ES-I3 (cell line): ENCODE results near the gene CREB3.
A peak's percentile ranks its signal among the peaks of the same experiment; 100 is the strongest.

Source experiments
- H3K36me3 ChIP-seq: 2 replicates; pipeline ENCODE4 v1.6.1; 2013; ENCODE audit warnings: mild to moderate bottlenecking, low read length, control low read depth, moderate library complexity; ENCODE audit not compliant: insufficient read depth
- H3K4me1 ChIP-seq: 2 replicates; pipeline ENCODE4 v1.6.1; 2013; ENCODE audit warnings: mild to moderate bottlenecking, control low read depth, low read length; ENCODE audit not compliant: insufficient read depth
- H3K9ac ChIP-seq: 2 replicates; pipeline ENCODE4 v1.6.1; 2013; ENCODE audit warnings: low read depth, mild to moderate bottlenecking, low read length, moderate library complexity
- H3K9me3 ChIP-seq: 2 replicates; pipeline ENCODE4 v1.6.1; 2013; ENCODE audit warnings: mild to moderate bottlenecking, low read length, moderate library complexity; ENCODE audit not compliant: control insufficient read depth, insufficient read depth

CREB3 gene

DNA sequence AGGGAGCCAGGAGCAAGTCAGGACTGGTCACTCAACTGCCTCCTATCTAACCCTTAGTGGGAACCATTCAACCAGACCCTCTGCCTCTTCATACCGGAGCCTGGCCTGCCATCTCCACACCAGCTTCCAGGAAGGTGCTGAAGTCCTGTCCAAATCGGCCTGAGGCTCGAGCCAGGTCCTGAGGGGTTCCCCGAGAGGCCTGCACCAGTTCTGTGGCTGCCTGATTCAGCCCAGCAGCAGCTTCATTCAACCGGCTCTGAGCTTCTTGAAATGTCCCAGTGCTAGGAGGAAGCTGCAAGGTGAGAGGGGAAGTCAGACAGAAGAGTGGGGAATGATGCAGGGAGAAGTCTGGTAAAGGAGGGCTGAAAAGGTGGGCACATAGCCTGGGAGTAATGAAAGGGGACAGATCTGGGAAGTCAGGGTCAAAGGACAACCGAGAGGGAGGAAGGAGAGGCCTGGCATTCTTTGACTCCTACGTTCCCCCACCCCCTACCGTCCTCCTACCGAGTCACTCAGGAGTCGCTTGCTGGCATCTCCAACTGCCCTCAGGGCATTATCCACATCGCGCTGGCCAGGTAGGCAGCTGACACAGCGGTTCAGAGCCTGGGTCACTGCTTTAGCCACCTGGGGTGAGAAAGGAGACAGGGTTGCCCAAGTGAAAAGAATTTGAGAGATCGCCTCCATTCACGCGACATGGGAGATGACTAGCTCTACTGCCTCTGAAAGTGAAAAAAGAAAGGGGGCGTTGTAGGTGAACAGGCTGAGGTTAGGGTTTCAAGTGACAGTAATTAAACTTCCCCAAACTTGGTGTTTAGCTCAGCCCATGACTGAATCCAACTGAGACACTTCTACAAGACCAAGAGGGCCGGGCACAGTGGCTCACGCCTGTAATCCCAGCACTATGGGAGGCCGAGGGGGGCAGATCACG is 20.7 kb upstream of the CREB3 start:
- H3K36me3 ChIP-seq: peaks cover 45% of the 10 kb centered on the region
- no peak overlapping the region for H3K9ac ChIP-seq
- no peaks in the 10 kb centered on the region for H3K9me3 ChIP-seq
- H3K4me1 ChIP-seq: peaks cover 3% of the 10 kb centered on the region; the same call in 1 of the 2 replicates

DNA sequence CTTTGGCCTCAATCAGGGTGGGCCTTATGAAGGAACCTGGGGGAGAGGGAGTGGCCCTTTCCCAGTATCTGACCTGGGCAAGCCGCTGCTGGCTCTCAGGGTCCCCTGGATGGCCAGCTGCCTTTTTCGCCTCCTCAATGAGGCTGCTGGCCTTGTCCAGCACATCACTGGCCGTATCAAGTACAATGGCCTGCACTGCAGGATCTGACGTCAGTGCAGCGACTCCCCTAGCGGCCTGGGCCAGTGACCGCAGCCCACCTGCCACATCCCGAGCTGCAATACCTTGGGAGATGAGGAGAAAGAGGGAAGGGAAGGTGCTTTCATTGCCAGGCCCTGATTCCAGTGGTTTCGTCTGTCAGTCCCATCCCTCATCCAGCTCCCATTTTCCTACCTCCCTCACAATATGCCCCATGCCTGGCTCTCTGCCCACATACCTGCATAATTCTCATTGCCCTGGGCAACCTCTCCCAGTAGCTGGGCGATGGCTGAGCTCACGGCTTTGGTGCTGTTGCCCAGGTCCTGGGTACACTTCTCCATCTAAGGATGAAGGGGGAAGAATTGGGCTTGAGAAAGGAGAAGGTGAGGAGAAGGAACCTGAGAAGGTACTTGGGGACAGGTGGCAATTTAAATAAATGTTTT is 19.6 kb upstream of the CREB3 start:
- peaks cover 44% of the 10 kb centered on the region for H3K36me3 ChIP-seq
- peaks cover 3% of the 10 kb centered on the region; the same call in 1 of the 2 replicates for H3K4me1 ChIP-seq
- no peak overlapping the region for H3K9ac ChIP-seq

DNA sequence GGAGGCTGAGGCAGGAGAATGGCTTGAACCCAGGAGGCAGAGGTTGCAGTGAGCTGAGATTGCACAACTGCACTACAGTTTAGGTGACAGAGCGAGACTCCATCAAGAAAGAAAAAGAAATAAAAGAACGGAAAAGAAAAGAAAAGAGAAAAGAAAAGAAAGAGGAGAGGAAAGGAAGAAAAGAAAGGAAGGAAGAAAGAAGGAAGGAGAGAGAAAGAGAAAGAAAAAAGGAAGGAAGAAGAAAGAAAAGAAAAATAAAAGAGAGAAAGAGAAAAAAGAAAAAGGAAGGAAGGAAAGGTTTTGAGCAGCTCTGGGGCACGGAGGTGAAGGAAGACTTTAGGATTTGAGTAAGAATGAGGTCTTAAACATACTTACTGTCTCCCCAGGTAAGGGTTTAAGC is 18.9 kb upstream of the CREB3 start:
- no peak overlapping the region for H3K9ac ChIP-seq
- peaks cover 45% of the 10 kb centered on the region for H3K36me3 ChIP-seq

More for the DNA sequence above, 19.6 kb upstream of the CREB3 start:
- no peaks in the 10 kb centered on the region for H3K9me3 ChIP-seq

DNA sequence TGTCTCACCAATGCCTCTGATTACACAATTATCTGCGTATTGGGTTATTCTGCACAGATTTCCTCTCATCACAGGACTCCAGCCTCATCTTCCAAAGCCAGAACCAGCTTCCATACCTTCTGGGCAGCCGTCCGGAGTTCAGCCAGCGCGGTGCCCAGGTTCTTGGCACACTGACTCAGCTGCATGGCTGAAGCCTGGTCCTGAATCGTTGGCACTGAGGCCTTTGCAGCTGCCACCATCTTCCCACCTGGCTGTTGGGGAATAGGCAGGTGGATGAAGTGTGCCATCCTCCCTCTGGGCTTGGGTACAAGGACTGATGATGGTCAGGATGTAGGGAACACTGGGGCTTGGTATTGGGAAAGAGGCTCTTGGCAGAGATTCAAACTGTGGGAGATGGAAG is 18.3 kb upstream of the CREB3 start:
- H3K36me3 ChIP-seq: peaks cover 44% of the 10 kb centered on the region
- H3K9me3 ChIP-seq: no peaks in the 10 kb centered on the region
- no peak overlapping the region for H3K9ac ChIP-seq
- peaks cover 3% of the 10 kb centered on the region; the same call in 1 of the 2 replicates for H3K4me1 ChIP-seq

More for the DNA sequence above, 18.9 kb upstream of the CREB3 start:
- H3K4me1 ChIP-seq: peaks cover 3% of the 10 kb centered on the region; the same call in 1 of the 2 replicates
- no peaks in the 10 kb centered on the region for H3K9me3 ChIP-seq

DNA sequence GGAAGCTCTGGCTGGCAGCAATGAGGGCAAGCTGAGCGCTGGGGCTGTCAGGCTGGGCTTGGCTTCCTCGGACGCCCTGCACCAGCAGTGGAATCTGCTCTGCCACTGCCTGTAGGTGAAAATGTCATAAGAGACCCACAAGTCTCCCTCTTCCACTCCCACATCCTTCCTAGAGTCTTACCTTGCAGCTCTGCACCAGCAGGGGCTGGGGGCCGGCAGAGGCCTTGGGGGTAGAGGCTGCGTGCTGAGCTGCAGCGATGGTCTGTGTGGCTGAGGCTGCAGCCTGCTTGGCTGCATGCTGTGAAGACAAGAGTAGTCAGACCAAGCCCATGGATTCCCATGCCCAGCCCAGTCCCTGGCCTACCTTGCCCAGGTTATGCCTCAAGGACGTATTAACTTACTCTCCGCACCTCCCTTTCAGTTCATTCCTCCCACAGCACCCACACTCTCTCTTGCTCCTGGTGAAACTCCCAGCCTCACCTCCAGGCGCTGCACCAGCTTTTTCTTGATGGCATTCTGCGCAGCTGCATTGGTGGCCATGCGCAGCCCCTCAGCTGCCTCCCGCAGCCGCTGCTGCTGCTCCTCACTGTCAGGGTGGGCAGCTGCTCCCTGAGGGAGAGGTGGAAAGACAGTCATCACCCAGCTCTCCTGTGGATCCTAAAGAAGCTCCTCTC is 17.8 kb upstream of the CREB3 start:
- Histone ChIP-seq H3K36me3 (peaks cover 49% of the 10 kb centered on the region), H3K9me3 (no peaks in the 10 kb centered on the region), H3K4me1 (peaks cover 3% of the 10 kb centered on the region; the same call in 1 of the 2 replicates), H3K9ac (no peak overlapping the region)

DNA sequence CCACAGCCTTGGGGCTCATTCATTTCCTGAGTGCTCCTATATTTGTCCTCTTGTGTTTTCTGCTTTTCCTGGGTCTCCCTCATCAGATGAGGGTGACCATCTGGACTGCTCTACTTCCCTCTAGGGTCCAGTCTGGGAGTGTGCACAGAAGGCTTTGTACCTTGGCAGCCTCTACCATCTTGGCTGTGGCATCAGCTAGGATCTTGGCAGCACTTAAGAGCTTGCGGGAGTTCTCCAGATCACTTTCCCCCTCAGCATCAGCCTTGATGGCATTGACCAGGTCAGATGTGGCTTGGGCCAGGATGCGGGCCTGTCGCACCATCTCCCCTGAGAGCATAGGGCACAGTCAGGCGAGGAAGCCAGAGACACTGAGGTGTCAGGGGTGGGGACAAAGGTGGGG is 16.2 kb upstream of the CREB3 start:
- Histone ChIP-seq H3K9me3 (no peaks in the 10 kb centered on the region), H3K9ac (no peak overlapping the region), H3K36me3 (peaks cover 44% of the 10 kb centered on the region), H3K4me1 (peaks cover 3% of the 10 kb centered on the region; the same call in 1 of the 2 replicates)

DNA sequence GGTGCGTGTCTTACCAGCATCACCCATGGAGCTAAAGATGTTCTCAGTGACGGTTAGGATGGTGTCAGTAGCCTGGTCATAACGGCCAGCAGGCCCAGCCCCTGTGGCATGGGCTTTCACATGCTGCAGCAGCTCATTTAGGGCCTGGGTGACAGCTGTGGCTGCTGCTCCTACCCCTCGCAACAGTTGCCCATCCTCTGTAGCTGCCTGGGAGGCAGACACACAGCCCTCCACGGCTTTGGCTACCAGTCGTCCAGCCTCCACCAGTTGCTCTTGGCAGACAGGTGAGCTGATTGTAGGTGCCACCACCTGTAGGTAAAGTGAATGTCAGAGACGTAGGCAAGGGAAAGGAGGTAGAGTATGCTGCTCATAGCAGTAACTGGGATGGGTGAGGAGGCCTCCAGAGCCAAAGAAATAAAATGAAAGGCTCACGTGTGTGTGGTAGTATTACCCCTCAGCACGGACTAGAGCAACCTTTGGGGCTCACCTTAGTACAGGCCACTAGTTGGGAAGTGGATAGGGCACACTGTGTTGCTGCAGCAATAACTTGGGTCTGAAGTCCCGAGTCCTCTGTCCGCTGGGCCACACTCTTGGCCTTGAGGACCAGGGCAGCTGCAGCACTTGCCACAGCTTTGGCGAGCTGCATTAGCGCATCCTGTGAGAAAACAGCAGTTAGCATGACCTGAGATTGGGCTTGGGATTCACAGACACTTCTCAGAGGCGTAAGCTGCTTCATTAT is 15.2 kb upstream of the CREB3 start:
- H3K4me1 ChIP-seq: peaks cover 3% of the 10 kb centered on the region; the same call in 1 of the 2 replicates
- peaks cover 52% of the 10 kb centered on the region for H3K36me3 ChIP-seq
- no peak overlapping the region for H3K9ac ChIP-seq
- H3K9me3 ChIP-seq: no peaks in the 10 kb centered on the region

DNA sequence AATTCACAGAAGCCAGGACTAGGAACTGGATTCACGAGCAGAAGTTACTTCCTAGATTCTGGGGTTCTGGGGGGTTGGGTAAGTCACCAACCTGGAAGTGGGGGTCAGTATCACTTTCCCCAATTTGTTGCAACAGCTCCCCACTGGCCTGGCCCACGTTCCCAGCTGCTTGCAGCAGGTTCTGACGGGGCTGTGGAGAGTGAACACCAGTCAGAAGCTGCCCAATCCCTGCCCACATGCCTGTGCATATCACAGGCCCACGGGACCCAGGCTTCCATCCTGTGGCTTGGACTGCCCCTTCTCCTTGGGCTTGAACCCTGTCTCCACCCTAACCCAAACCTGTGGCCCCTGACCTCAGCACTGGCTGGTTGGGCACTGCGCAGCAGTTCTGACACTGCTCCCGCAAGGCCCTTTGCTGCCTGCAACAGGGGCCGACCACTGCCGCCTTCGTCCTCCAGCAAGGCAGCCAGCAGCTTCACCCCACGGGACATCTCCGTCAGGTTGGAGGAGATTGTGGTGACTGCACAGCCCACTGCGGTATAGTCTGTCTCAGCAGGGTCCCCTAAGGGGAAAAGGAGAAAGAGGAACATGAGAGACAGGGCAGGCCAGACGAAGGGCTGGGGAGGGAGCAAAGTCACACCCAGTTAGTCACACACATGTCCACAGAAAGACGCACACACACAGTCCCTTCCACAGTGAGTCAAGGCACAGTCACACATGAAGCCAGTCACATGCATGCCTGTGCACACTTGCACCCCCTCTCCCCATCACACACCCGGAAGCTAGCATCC is 13.6 kb upstream of the CREB3 start:
- Histone ChIP-seq H3K9ac (no peak overlapping the region), H3K9me3 (no peaks in the 10 kb centered on the region), H3K4me1 (peaks cover 3% of the 10 kb centered on the region; the same call in 1 of the 2 replicates), H3K36me3 (peaks cover 57% of the 10 kb centered on the region)

DNA sequence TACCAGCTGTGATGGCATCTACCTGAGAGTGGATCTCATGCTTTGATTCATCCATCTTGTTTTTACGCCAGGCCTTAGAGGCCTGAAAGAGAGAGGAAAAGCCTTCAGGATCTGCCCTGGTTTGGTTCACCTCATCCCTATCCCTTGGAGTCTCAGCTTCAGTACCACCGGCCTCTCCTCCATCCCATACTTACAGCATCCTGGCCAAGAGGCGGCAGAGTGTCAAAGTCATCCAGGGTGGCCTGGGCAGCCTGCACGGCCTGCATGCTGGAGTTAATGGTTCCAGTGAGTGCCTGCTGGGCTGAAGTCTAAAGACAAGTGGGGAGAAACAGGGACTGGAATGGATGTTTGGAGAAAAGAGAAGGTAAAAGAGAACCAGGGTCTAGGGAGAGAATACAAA is 12.9 kb upstream of the CREB3 start:
- Histone ChIP-seq H3K36me3 (peaks cover 55% of the 10 kb centered on the region), H3K9ac (no peak overlapping the region), H3K4me1 (peaks cover 3% of the 10 kb centered on the region; the same call in 1 of the 2 replicates), H3K9me3 (no peaks in the 10 kb centered on the region)

DNA sequence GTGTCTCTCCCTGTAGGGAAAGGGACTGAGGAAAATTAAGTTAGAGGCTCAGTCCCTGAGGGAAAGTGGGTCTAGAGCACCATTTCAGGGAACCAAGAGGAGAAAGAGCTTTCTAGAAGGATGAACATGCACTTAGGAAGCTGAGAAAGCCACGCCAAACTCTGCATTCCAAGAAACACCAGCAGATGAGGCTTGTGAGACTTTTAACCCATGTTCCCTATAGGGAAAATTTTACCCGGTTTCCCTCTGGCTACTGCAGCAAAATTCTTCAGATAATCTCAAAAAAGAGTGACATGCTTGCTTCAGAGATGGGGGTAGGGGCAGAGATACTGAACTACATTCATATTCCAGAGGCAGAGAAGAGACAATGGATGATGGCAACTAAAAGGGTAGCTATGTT is 9.0 kb upstream of the CREB3 start:
- Histone ChIP-seq H3K9ac (no peak overlapping the region), H3K4me1 (peaks cover 17% of the 10 kb centered on the region), H3K9me3 (no peaks in the 10 kb centered on the region), H3K36me3 (peaks cover 39% of the 10 kb centered on the region)

DNA sequence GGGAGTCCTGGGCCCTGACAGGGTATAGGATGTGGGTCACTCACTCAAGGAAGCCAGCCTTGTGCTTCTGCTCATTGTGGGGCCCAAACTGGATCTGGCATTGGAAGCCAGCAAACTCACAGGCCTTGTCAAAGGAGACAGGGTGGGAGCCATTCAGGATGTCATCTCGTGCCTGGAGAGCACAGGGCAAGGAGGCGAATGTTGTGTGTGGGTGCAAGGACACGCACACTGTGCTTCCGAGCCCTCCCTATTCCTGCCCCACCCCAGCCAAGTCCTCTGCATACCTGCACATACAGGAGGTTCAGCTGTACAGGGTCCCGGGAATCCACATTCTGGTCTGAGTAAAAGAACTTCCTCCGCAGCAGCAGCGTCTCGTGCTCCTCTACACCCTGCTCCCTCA is 8.6 kb upstream of the CREB3 start:
- H3K36me3 ChIP-seq: peaks cover 35% of the 10 kb centered on the region
- H3K4me1 ChIP-seq: peaks cover 22% of the 10 kb centered on the region

DNA sequence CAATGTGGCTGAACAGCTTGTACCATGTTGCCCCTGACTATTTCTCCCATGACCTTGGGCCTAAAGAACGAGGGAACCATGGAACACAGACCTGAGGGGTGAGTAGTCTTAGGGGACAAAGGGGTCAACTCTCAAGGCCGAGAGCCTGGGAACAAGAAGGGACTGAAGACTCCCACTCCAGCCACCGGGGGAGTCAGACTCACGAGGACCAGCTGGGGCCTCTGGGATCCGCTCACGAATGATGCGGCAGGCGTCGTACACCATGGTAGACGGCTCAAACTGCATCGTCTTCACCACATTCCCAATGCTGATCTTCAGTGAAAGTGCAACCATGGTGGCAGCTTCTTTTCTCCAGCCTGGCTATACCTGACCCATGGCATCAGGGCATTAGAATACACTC is 7.1 kb upstream of the CREB3 start:
- Histone ChIP-seq H3K9ac (no peak overlapping the region), H3K36me3 (peaks cover 25% of the 10 kb centered on the region), H3K9me3 (no peaks in the 10 kb centered on the region), H3K4me1 (peaks cover 34% of the 10 kb centered on the region)

More for the DNA sequence above, 8.6 kb upstream of the CREB3 start:
- H3K9ac ChIP-seq: no peak overlapping the region
- no peaks in the 10 kb centered on the region for H3K9me3 ChIP-seq

DNA sequence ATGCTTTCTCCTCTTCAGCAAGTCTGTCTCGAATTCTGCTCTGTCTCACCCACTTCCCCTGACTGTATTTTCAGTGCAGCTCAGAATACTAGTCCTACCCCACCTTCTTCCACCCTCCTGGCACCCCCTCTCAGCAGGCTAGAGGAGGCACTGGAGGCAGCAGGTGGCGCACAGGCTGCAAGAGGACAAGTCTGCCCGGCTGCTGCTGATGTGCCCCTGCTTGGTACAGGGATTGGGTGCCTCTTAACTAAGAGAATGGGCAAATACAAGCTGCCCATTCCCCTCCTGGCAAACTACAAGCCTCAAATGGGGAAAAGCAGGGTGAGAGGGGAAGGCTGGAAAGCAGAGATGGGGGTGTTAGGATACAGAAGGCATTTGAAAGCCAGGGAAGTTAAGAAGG is 5.5 kb upstream of the CREB3 start:
- no peaks in the 10 kb centered on the region for H3K9me3 ChIP-seq
- 0 out of 2 replicates have a peak overlapping the region, but pooled peaks have one; percentile 34 for H3K9ac ChIP-seq
- H3K36me3 ChIP-seq: peaks cover 18% of the 10 kb centered on the region
- peaks cover 40% of the 10 kb centered on the region for H3K4me1 ChIP-seq
